Activated effector memory CD4-positive, alpha-beta T cell treated with Interleukin-2 at 50 U/mL for 16 hours (primary cell): ENCODE results near the gene DIAPH3.

Source experiments
- DNase-seq: peaks from one replicate; pipeline ENCODE4 v3.0.0-alpha.2; 2020

DIAPH3 gene

GRCh38 chr13:59702269-59702668, 461.5 kb downstream of the DIAPH3 start:
- DNase-seq: no peak

GRCh38 chr13:59701261-59701660, 462.5 kb downstream of the DIAPH3 start:
- DNase-seq: no peak

- DNase-seq: no peak
These were observed 463.4 kb downstream of the DIAPH3 start for GRCh38 chr13:59700281-59700680.

- no peak for DNase-seq
These were observed 467.5 kb downstream of the DIAPH3 start for GRCh38 chr13:59696271-59696670.

- DNase-seq: no peak
These were observed 472.1 kb downstream of the DIAPH3 start for GRCh38 chr13:59691501-59692066.

GRCh38 chr13:59690857-59691500, 472.7 kb downstream of the DIAPH3 start:
- DNase-seq: no peak

GRCh38 chr13:59689057-59689456, 474.7 kb downstream of the DIAPH3 start:
- no peak for DNase-seq

GRCh38 chr13:59686798-59687394, 476.8 kb downstream of the DIAPH3 start:
- no peak for DNase-seq

GRCh38 chr13:59684105-59684504, 479.6 kb downstream of the DIAPH3 start:
- no peak for DNase-seq

- DNase-seq: no peak
These were observed 482.0 kb downstream of the DIAPH3 start for GRCh38 chr13:59681636-59682311.

- DNase-seq: no peak
These were observed 483.2 kb downstream of the DIAPH3 start for GRCh38 chr13:59680429-59681024.

GRCh38 chr13:59679254-59679653, 484.5 kb downstream of the DIAPH3 start:
- no peak for DNase-seq

- DNase-seq: no peak
These were observed 485.5 kb downstream of the DIAPH3 start for GRCh38 chr13:59677966-59678814.

GRCh38 chr13:59677430-59677829, 486.3 kb downstream of the DIAPH3 start:
- no peak for DNase-seq

- no peak for DNase-seq
These were observed 489.1 kb downstream of the DIAPH3 start for GRCh38 chr13:59674616-59675015.

GRCh38 chr13:59673286-59673685, 490.4 kb downstream of the DIAPH3 start:
- no peak for DNase-seq

GRCh38 chr13:59672445-59672844, 491.3 kb downstream of the DIAPH3 start:
- no peak for DNase-seq

GRCh38 chr13:59671881-59672280, 491.8 kb downstream of the DIAPH3 start:
- no peak for DNase-seq

- no peak for DNase-seq
These were observed 497.2 kb downstream of the DIAPH3 start for GRCh38 chr13:59666504-59666903.

GRCh38 chr13:59665732-59666131, 498.0 kb downstream of the DIAPH3 start:
- DNase-seq: no peak

- no peak for DNase-seq
These were observed 498.5 kb downstream of the DIAPH3 start for GRCh38 chr13:59665184-59665583.

GRCh38 chr13:59664586-59664985, 499.1 kb downstream of the DIAPH3 start:
- no peak for DNase-seq

- no peak for DNase-seq
These were observed 500.0 kb downstream of the DIAPH3 start for GRCh38 chr13:59663707-59664106.
